ENCODE data around the gene TADA2B. TPM values are rescaled to one million over a fixed set of nuclear protein-coding genes. Genes with fewer than 3 reads are reported as not detected.

TADA2B gene
- total RNA-seq, 1 donor from 2014 or later: 16.8 TPM

DNA sequence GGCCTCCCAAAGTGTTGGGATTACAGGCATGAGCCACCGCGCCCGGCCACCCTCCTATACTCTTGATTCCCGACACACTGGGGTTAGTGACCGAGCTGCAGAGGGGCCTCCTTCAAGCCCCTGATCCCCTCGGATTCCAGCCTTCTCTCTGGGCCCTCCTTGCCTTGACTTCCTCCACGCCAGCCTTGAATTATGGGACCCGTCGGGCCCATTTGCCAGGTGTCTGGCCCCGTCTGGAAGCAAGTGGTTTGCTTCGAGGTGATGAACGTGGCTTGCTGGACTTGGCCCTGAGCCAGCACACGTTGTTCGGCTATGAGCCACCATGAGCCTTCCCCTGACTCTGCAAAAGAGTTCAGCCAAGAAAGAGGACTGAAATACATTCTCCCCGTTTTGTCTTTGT is 62.1 kb downstream of the TADA2B start:
- H3K36me3 Mint-ChIP-seq (ENCODE audit: low read depth): no peaks in the 10 kb centered on the region
- intact Hi-C loops (cut with micrococcal nuclease): loop anchor here (10.0 kb wide), 1 partner anchor 860 kb away; no protein-coding TSS in a partner anchor
- H3K27me3 Mint-ChIP-seq (ENCODE audit: insufficient read depth): peaks cover 5% of the 10 kb centered on the region
- H3K9me3 Mint-ChIP-seq: peaks cover 3% of the 10 kb centered on the region
- H3K4me3 Mint-ChIP-seq: no peak overlapping the region
- peaks cover 14% of the 10 kb centered on the region for H3K4me1 Mint-ChIP-seq (ENCODE audit: low read depth)
- no peak overlapping the region for H3K27ac Mint-ChIP-seq
- DNase-seq (ENCODE audit: low spot score): no peak

- Mint-ChIP-seq H3K36me3 (ENCODE audit: low read depth) (no peaks in the 10 kb centered on the region), H3K4me1 (ENCODE audit: low read depth) (peaks cover 6% of the 10 kb centered on the region), H3K4me3 (no peak overlapping the region), H3K27me3 (ENCODE audit: insufficient read depth) (peaks cover 2% of the 10 kb centered on the region), H3K9me3 (peaks cover 4% of the 10 kb centered on the region), H3K27ac (no peak overlapping the region)
- intact Hi-C loops (cut with micrococcal nuclease): loop anchor here (10.0 kb wide), 1 partner anchor 857 kb away; no protein-coding TSS in a partner anchor
- no peak for DNase-seq (ENCODE audit: low spot score)
Observed at GRCh38 chr4:7107166-7107905, 64.2 kb downstream of the TADA2B start.

Other genes starting within 250 kb of the TADA2B start
- gene TBC1D14, start 133.5 kb upstream of the TADA2B start, total RNA-seq: 58.1 and 59.7 TPM in 2 replicates
- 106 and 115 TPM in 2 replicates for gene GRPEL1, start 24.7 kb downstream of the TADA2B start, total RNA-seq
- gene SORCS2, start 149.2 kb downstream of the TADA2B start, total RNA-seq: not detected in 2 replicates

Measured in activated T-helper 1 cell treated with anti-CD3 and anti-CD28 coated beads, Interleukin-12 subunit alpha, Interleukin-12 subunit beta, Interleukin-2, Interleukin-4 antibody, amounts not matched to agents 30 ng/mL and 10 ng/mL and 1 ng/mL, durations not matched to agents 14 hours and 24 hours and 36 hours (primary cell).